GM11168 (cell line): ENCODE results near the gene ZNF841.
"Not testable (repeated sequence)": the region's sequence is repeated elsewhere in the genome, so short reads cannot be mapped to it uniquely, and the experiment has no call there.

Experiments
- in situ Hi-C: fragments of 300-500 bp; cut with MboI; formaldehyde crosslinking; loops from one replicate; pipeline ENCODE4 v1.12.0; 2022; ENCODE audit warnings: low sequenced_read_pairs; ENCODE audit not compliant: unreplicated experiment

Gene ZNF841

GRCh38 chr19:52070496-52070895, 25.1 kb downstream of the ZNF841 start:
- in situ Hi-C loops, result no loop called here

GRCh38 chr19:52069653-52070052, 25.9 kb downstream of the ZNF841 start:
- in situ Hi-C loops, result no loop called here

- in situ Hi-C loops, result no loop called here
Observed at GRCh38 chr19:52066258-52066863, 29.2 kb downstream of the ZNF841 start.

GRCh38 chr19:52065399-52065798, 30.2 kb downstream of the ZNF841 start:
- in situ Hi-C loops, result no loop called here

- in situ Hi-C loops, result not testable (repeated sequence)
Observed at GRCh38 chr19:52056480-52056879, 39.1 kb downstream of the ZNF841 start.

- in situ Hi-C loops, result not testable (repeated sequence)
Observed at GRCh38 chr19:52051736-52052135, 43.8 kb downstream of the ZNF841 start.

- in situ Hi-C loops, result no loop called here
Observed at GRCh38 chr19:52048555-52049501, 46.7 kb downstream of the ZNF841 start, which contains the start of gene ZNF432. Gene ZNF432 (minus strand): TSS chr19:52048838. CDS start chr19:52046868, 1,970 bp downstream.

- in situ Hi-C loops, result no loop called here
Observed at GRCh38 chr19:52039169-52039568, 56.4 kb downstream of the ZNF841 start.

- in situ Hi-C loops, result no loop called here
Observed at GRCh38 chr19:52034051-52034728, 61.4 kb downstream of the ZNF841 start.

GRCh38 chr19:52028780-52029123, 66.8 kb downstream of the ZNF841 start:
- in situ Hi-C loops, result no loop called here

GRCh38 chr19:52028027-52028779, 67.4 kb downstream of the ZNF841 start, which contains the start of gene ZNF614:
Gene ZNF614 (minus strand): TSS chr19:52028379. CDS start chr19:52025745, 2,634 bp downstream.
- in situ Hi-C loops, result no loop called here

- in situ Hi-C loops, result not testable (repeated sequence)
Observed at GRCh38 chr19:52026255-52026990, 69.1 kb downstream of the ZNF841 start.

- in situ Hi-C loops, result not testable (repeated sequence)
Observed at GRCh38 chr19:52024478-52024877, 71.1 kb downstream of the ZNF841 start.

- in situ Hi-C loops, result no loop called here
Observed at GRCh38 chr19:52022193-52022592, 73.4 kb downstream of the ZNF841 start.

GRCh38 chr19:52020506-52020905, 75.1 kb downstream of the ZNF841 start:
- in situ Hi-C loops, result no loop called here
